ENCODE results near the gene PRLHR. TPM values are rescaled to one million over a fixed set of nuclear protein-coding genes. Genes with fewer than 3 reads are reported as not detected.

Gene PRLHR
- total and polyA plus RNA-seq, 2 of the 4 experiments (the other 2 are of a cell fraction), result not detected

- H3K23ac ChIP-seq (ENCODE audit: low read depth, low read length), result no peak overlapping the region
- no CpG with 5 or more reads among the region's 5 CpGs for whole genome bisulfite sequencing, 2 experiments (ENCODE audit: extremely low coverage in 2 of 2, insufficient read length in 1 of 2)
- H2AK9ac ChIP-seq (replicated peaks; ENCODE audit: low read depth, low read length, poor library complexity), result no peak overlapping the region
- no peaks in the 10 kb centered on the region for H3K9me1 ChIP-seq (ENCODE audit: insufficient read depth, low read length)
- H3K18ac ChIP-seq (ENCODE audit: low read depth, low read length), result no peak overlapping the region
- no peaks in the 10 kb centered on the region for H3K9me3 ChIP-seq (ENCODE audit: control insufficient read depth, insufficient read depth, low read length)
- no peak overlapping the region for H3K56ac ChIP-seq (ENCODE audit: extremely low read depth, insufficient read depth, low read length)
- H4K20me1 ChIP-seq (ENCODE audit: insufficient read depth, low read length), result no peaks in the 10 kb centered on the region
- H3K27me3 ChIP-seq (ENCODE audit: control insufficient read depth, insufficient read depth, low read length), result peaks cover 8% of the 10 kb centered on the region
- H3K4me1 ChIP-seq (ENCODE audit: control insufficient read depth, insufficient read depth, low read length), result peaks cover 2% of the 10 kb centered on the region; the same call in 1 of the 2 replicates
- no peak for TF ChIP-seq ELK1 (IDR thresholded peaks at IDR 0.05; ENCODE audit: borderline replicate concordance, low read depth, low read length)
- no peak for TF ChIP-seq USF2 (IDR thresholded peaks at IDR 0.05; ENCODE audit: low read depth, low read length)
- TF ChIP-seq RFX5 (IDR thresholded peaks at IDR 0.05; ENCODE audit: low read depth, low read length), result no peak
- no peak for TF ChIP-seq RAD21 (IDR thresholded peaks at IDR 0.05; ENCODE audit: low read length)
- no peak for TF ChIP-seq POLR2A (IDR thresholded peaks at IDR 0.05; ENCODE audit: low read depth, low read length)
- TF ChIP-seq MAFK (IDR thresholded peaks at IDR 0.05; ENCODE audit: low read depth, low read length), result no peak
- TF ChIP-seq NFE2L2 (IDR thresholded peaks at IDR 0.05; ENCODE audit: low read depth, low read length), result no peak
- TF ChIP-seq RCOR1 (IDR thresholded peaks at IDR 0.05; ENCODE audit: insufficient replicate concordance, low read length), result no peak
- TF ChIP-seq CEBPB (IDR thresholded peaks at IDR 0.05; ENCODE audit: low read depth, low read length), result no peak
- no peak for TF ChIP-seq MAZ (IDR thresholded peaks at IDR 0.05; ENCODE audit: borderline replicate concordance, low read depth, low read length)
- TF ChIP-seq CTCF (conservative IDR thresholded peaks at IDR 0.05; ENCODE audit: low read depth, low read length), result no peak
- no peak for TF ChIP-seq CHD1 (IDR thresholded peaks at IDR 0.05; ENCODE audit: low read depth, low read length)
- TF ChIP-seq SMC3 (IDR thresholded peaks at IDR 0.05; ENCODE audit: low read depth, low read length), result no peak
- no peak for TF ChIP-seq MXI1 (IDR thresholded peaks at IDR 0.05; ENCODE audit: borderline replicate concordance, low read depth, low read length)
- no peak for TF ChIP-seq FOS (IDR thresholded peaks at IDR 0.05; ENCODE audit: low read depth, low read length)
- no peak for TF ChIP-seq BHLHE40 (IDR thresholded peaks at IDR 0.05; ENCODE audit: low read depth, low read length)
- no peak overlapping the region for H2BK120ac ChIP-seq (ENCODE audit: low read depth, low read length)
- no peak overlapping the region for H4K8ac ChIP-seq (ENCODE audit: low read depth in 2 of 2, low read length in 2 of 2)
- no peaks in the 10 kb centered on the region for H3K79me1 ChIP-seq (ENCODE audit: low read depth in 1 of 2, low read length in 2 of 2)
- no peak overlapping the region for H3K4me2 ChIP-seq (ENCODE audit: low read depth, low read length)
- no peak overlapping the region for H3K4me3 ChIP-seq (ENCODE audit: insufficient read depth, low read depth, low read length)
- BruUV-seq (replicated peaks), result no TSS peak
- H3K9ac ChIP-seq (ENCODE audit: low read depth, low read length), result no peak overlapping the region
- no peak overlapping the region for H2BK15ac ChIP-seq (ENCODE audit: low read depth, low read length)
- POLR2A ChIA-PET (ENCODE audit: unreplicated experiment), result no interaction called here
- H2AFZ ChIP-seq (replicated peaks; ENCODE audit: low read length, poor library complexity), result no peak overlapping the region
- ATAC-seq (ENCODE audit: low read depth) (no peak), DNase-seq (no peak)
- CTCF ChIA-PET, result no interaction called here
- H3K4ac ChIP-seq (ENCODE audit: low read depth, low read length), result no peak overlapping the region
- H3K14ac ChIP-seq (replicated peaks; ENCODE audit: low read depth, low read length), result no peak overlapping the region
- dilution Hi-C loops (cut with HindIII; ENCODE audit: low sequenced_read_pairs, unreplicated experiment) (no loop called here), in situ Hi-C loops (cut with MboI; ENCODE audit: low sequenced_read_pairs) (no loop called here), intact Hi-C loops (cut with micrococcal nuclease) (no loop called here)
- H4K91ac ChIP-seq (ENCODE audit: insufficient read depth, low read depth, low read length), result no peak overlapping the region
- no peak overlapping the region for H2AK5ac ChIP-seq (ENCODE audit: low read depth, low read length)
- H2BK5ac ChIP-seq (ENCODE audit: low read depth, low read length, poor library complexity, severe bottlenecking), result no peak overlapping the region
- no peaks in the 10 kb centered on the region for H3K36me3 ChIP-seq (ENCODE audit: control insufficient read depth, insufficient read depth, low read length)
- H3K27ac ChIP-seq (ENCODE audit: insufficient read depth, low read length), result no peak overlapping the region
- no peak overlapping the region for H2BK20ac ChIP-seq (ENCODE audit: low read depth, low read length)
- no peak overlapping the region for H4K5ac ChIP-seq (ENCODE audit: low read depth, low read length)
Observed at GRCh38 chr10:118570591-118570990, 24.9 kb downstream of the PRLHR start.
